ENCODE measurements around the gene JUN. TPM values are rescaled to one million over a fixed set of nuclear protein-coding genes. Genes with fewer than 3 reads are reported as not detected.

JUN gene
- total and polyA plus RNA-seq, 10 donors = 8.3 to 162 (median 42.2) TPM

DNA sequence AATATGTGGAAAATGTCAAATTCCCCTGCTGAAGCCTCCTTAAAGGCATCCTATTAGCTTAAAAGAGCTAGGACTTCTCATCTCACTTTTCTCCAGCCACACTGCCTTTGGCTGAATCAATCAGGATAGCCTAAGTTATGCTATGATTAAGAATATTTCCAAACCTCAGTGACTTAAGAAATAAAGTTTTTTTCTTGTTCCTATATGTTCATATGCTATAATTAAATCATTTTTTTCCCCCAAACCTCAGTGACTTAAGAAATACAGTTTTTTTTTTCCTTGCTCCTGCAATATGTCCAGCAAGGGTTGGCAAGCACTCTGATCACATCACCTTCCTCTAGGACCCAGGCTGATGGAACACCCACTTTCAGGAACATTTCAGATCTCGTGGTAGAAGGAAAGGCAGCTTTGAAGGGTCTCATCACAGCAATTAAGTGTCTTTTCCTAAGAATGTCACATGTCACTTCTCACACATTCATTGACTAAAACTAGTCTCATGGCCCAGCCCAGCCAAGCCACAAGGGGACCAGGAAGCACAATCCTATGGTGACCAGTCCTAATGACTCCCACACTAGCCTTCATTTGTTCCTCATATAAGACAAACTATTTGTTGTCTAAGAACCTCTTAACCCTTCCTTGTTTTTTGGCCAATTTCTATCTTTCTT lies 6.3 kb upstream of the JUN start:
- Histone ChIP-seq H3K4me1 (peaks cover 0 to 22% (median 11%) of the 10 kb centered on the region in 6 donors), H3K4me3 (no peak overlapping the region), H3K36me3 (peaks cover 0 to 14% (median 0%) of the 10 kb centered on the region in 6 donors), H3K27ac (no peak overlapping the region), H3K27me3 (replicated peaks in 1 of 7) (peaks cover 0 to 4% (median 0%) of the 10 kb centered on the region in 7 donors), H3K9me3 (peaks cover 0 to 16% (median 13%) of the 10 kb centered on the region in 8 donors)
- intact Hi-C loops (cut with DNase I; ENCODE audit: low total_unique reads) = loop anchor here (10.0 kb wide), 2 partner anchors 95 to 505 kb away; partner anchors contain the start of gene FGGY
- DNase-seq = no peak
- WGBS, 5 donors = 54 to 91% (median 88%) methylated on average over 1 of the region's 1 CpG
- no peak for TF ChIP-seq POLR2AphosphoS5 (IDR thresholded peaks at IDR 0.05)
- TF ChIP-seq POLR2A (IDR thresholded peaks at IDR 0.05) = no peak

DNA sequence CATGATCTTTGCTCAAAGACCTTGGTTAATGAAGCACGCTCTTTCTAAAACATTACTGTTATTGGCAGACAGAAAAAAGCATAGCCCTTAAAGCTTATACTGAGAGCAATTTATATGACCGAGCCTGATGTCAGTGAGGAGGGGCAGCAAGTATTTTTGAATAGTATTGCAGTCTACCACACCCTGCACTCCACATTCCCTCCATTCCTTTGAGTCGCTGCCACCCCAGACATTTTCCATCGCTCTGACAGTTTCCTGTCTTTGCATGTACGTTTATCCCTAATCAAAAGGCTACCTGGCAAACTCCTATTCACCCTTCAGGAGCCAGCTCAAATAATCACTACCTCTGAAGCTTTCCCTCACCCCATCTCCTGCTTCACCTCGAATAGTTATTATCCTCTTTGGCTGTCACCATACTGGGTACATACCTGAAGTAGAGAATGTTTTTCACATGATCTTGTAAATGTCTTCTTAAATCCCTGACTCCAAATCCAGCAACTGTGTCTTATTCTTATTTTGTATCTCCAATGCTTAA lies 5.5 kb upstream of the JUN start:
- intact Hi-C loops (cut with DNase I; ENCODE audit: low total_unique reads) = loop anchor here (10.0 kb wide), 2 partner anchors 95 to 505 kb away; partner anchors contain the start of gene FGGY
- Histone ChIP-seq H3K4me1 (peaks cover 0 to 21% (median 11%) of the 10 kb centered on the region in 6 donors), H3K27ac (no peak overlapping the region), H3K27me3 (replicated peaks in 1 of 7) (peaks cover 0 to 4% (median 0%) of the 10 kb centered on the region in 7 donors), H3K9me3 (peaks cover 0 to 16% (median 13%) of the 10 kb centered on the region in 8 donors), H3K4me3 (no peak overlapping the region), H3K36me3 (peaks cover 0 to 14% (median 0%) of the 10 kb centered on the region in 6 donors)
- no peak for DNase-seq
- TF ChIP-seq, protein P1, sequence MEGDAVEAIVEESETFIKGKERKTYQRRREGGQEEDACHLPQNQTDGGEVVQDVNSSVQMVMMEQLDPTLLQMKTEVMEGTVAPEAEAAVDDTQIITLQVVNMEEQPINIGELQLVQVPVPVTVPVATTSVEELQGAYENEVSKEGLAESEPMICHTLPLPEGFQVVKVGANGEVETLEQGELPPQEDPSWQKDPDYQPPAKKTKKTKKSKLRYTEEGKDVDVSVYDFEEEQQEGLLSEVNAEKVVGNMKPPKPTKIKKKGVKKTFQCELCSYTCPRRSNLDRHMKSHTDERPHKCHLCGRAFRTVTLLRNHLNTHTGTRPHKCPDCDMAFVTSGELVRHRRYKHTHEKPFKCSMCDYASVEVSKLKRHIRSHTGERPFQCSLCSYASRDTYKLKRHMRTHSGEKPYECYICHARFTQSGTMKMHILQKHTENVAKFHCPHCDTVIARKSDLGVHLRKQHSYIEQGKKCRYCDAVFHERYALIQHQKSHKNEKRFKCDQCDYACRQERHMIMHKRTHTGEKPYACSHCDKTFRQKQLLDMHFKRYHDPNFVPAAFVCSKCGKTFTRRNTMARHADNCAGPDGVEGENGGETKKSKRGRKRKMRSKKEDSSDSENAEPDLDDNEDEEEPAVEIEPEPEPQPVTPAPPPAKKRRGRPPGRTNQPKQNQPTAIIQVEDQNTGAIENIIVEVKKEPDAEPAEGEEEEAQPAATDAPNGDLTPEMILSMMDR (IDR thresholded peaks at IDR 0.05 in 8 of 11, conservative IDR thresholded peaks at IDR 0.05 in 3 of 11) = no peak
- 82 to 89% (median 86%) methylated on average over 6 of the region's 6 CpGs for WGBS, 5 donors

DNA sequence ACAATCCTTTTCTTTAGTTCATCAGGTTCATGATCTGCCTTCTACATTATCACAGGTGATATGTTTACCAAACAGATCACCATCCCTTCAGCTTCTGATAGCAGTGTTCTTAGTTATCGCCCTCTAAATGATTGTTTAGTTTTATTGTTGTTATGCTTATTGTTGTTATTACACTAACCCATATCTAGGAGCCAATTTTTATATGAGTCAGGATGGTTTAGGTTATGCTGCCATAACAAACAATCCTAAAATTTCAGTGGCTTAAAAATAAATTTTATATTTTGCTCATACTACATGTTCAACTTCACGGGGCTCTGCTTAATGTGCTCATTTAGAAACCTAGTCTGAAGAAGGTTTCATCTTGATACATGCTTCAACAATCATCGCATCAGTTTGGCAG lies 4.4 kb upstream of the JUN start:
- WGBS, 5 donors = 88 to 95% (median 93%) methylated on average over 3 of the region's 3 CpGs
- no peak for DNase-seq
- TF ChIP-seq POLR2AphosphoS5 (IDR thresholded peaks at IDR 0.05) (no peak), POLR2A (IDR thresholded peaks at IDR 0.05) (no peak)
- TF ChIP-seq, protein P1 (IDR thresholded peaks at IDR 0.05 in 8 of 11, conservative IDR thresholded peaks at IDR 0.05 in 3 of 11) = no peak
- intact Hi-C loops (cut with DNase I; ENCODE audit: low total_unique reads) = loop anchor here (10.0 kb wide), 2 partner anchors 97 to 507 kb away; partner anchors contain the start of gene FGGY
- Histone ChIP-seq H3K4me3 (no peak overlapping the region), H3K27me3 (replicated peaks in 1 of 7) (peaks cover 0 to 5% (median 0%) of the 10 kb centered on the region in 7 donors), H3K4me1 (peaks cover 0 to 14% (median 11%) of the 10 kb centered on the region in 6 donors), H3K9me3 (peaks cover 0 to 16% (median 13%) of the 10 kb centered on the region in 8 donors), H3K36me3 (peaks cover 0 to 14% (median 0%) of the 10 kb centered on the region in 6 donors), H3K27ac (no peak overlapping the region)

DNA sequence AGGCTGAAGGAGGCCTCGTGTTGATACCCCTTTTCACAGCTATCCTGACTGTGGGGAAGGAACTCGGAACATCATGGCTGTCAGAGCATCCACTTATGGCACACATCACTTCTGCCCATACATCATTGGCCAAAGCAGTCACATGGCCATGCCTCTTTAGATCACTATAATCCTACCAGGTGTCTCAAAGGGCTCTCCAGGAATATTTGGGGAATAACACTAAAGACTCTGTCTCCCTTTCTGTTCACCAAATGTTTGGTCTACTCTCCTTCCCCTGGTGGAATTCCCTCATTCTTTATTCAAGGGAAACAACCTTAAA lies 3.0 kb upstream of the JUN start:
- TF ChIP-seq, protein P1 (IDR thresholded peaks at IDR 0.05 in 8 of 11, conservative IDR thresholded peaks at IDR 0.05 in 3 of 11) = no peak
- no peak for TF ChIP-seq POLR2AphosphoS5 (IDR thresholded peaks at IDR 0.05)
- no peak for TF ChIP-seq POLR2A (IDR thresholded peaks at IDR 0.05)
- Histone ChIP-seq H3K4me3 (no peak overlapping the region), H3K27ac (peak overlapping the region in 4 of 8 donors; percentile 98 to 99 (median 99)), H3K27me3 (replicated peaks in 1 of 7) (peaks cover 0 to 5% (median 0%) of the 10 kb centered on the region in 7 donors), H3K9me3 (peaks cover 0 to 16% (median 13%) of the 10 kb centered on the region in 8 donors), H3K4me1 (peaks cover 0 to 28% (median 18%) of the 10 kb centered on the region in 6 donors), H3K36me3 (peaks cover 0 to 14% (median 0%) of the 10 kb centered on the region in 6 donors)
- no peak for DNase-seq
- intact Hi-C loops (cut with DNase I; ENCODE audit: low total_unique reads) = loop anchor here (10.0 kb wide), 2 partner anchors 98 to 508 kb away; partner anchors contain the start of gene FGGY
- 78 to 91% (median 83%) methylated on average over 2 of the region's 2 CpGs for WGBS, 5 donors
